ENCODE data around the gene EFNA1.

DNA sequence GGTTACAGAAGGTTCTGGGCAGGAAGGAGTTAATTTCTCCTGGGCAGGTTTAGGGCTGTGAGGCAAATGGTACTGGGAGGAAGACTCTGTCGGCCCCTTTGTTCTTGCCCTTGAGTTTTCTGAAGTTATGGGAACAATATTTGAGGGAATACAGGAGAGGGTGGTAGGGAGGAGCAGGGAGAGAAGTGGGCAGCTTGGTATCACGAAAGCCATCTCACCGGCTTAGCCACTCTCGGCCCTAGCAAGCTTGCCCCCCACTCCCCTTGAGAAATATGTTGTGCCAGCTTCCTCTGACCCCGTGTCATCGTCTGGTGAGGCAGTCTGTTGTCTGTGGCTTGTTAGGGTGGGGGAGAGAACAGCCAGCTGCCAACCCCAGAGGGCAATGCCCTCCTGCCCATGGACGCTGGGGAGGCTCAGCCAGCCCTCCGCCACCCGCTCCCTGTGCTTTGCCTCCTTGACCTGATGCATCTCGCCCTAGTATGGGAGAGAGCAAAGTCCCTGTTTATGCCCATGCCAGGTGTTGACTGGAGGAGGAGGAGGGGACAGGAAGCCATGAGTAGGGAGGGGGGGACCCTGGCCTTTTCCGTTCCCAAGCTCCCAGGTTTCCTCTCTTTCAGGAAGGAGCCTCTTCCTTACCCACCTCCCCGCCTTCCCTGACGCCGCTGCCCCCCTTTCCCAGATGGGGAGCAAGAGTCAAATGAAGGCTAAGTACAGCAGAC, 1.2 kb downstream of the EFNA1 start:
- no peak for TF ChIP-seq MXI1 (IDR thresholded peaks at IDR 0.05; ENCODE audit: borderline replicate concordance, low read depth, low read length)
- TF ChIP-seq POLR2A (IDR thresholded peaks at IDR 0.05; ENCODE audit: low read depth, low read length): no peak
- no peak for TF ChIP-seq RAD21 (IDR thresholded peaks at IDR 0.05; ENCODE audit: low read length)
- TF ChIP-seq, protein P1, sequence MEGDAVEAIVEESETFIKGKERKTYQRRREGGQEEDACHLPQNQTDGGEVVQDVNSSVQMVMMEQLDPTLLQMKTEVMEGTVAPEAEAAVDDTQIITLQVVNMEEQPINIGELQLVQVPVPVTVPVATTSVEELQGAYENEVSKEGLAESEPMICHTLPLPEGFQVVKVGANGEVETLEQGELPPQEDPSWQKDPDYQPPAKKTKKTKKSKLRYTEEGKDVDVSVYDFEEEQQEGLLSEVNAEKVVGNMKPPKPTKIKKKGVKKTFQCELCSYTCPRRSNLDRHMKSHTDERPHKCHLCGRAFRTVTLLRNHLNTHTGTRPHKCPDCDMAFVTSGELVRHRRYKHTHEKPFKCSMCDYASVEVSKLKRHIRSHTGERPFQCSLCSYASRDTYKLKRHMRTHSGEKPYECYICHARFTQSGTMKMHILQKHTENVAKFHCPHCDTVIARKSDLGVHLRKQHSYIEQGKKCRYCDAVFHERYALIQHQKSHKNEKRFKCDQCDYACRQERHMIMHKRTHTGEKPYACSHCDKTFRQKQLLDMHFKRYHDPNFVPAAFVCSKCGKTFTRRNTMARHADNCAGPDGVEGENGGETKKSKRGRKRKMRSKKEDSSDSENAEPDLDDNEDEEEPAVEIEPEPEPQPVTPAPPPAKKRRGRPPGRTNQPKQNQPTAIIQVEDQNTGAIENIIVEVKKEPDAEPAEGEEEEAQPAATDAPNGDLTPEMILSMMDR (conservative IDR thresholded peaks at IDR 0.05; ENCODE audit: low read depth, low read length): no peak
- TF ChIP-seq SMC3 (IDR thresholded peaks at IDR 0.05; ENCODE audit: low read depth, low read length): no peak
- no peak for TF ChIP-seq MAZ (IDR thresholded peaks at IDR 0.05; ENCODE audit: borderline replicate concordance, low read depth, low read length)
- no peak for TF ChIP-seq CHD1 (IDR thresholded peaks at IDR 0.05; ENCODE audit: low read depth, low read length)
- no peak for TF ChIP-seq BHLHE40 (IDR thresholded peaks at IDR 0.05; ENCODE audit: low read depth, low read length)
- TF ChIP-seq FOS (IDR thresholded peaks at IDR 0.05; ENCODE audit: low read depth, low read length): no peak
- TF ChIP-seq RFX5 (IDR thresholded peaks at IDR 0.05; ENCODE audit: low read depth, low read length): no peak
- no peak for TF ChIP-seq RCOR1 (IDR thresholded peaks at IDR 0.05; ENCODE audit: insufficient replicate concordance, low read length)
- TF ChIP-seq CEBPB (IDR thresholded peaks at IDR 0.05; ENCODE audit: low read depth, low read length): no peak
- TF ChIP-seq, protein P2, sequence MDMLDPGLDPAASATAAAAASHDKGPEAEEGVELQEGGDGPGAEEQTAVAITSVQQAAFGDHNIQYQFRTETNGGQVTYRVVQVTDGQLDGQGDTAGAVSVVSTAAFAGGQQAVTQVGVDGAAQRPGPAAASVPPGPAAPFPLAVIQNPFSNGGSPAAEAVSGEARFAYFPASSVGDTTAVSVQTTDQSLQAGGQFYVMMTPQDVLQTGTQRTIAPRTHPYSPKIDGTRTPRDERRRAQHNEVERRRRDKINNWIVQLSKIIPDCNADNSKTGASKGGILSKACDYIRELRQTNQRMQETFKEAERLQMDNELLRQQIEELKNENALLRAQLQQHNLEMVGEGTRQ (IDR thresholded peaks at IDR 0.05; ENCODE audit: low read depth, low read length): no peak
